PC-9 (cell line): ENCODE data around the gene MACC1. TPM values are rescaled to one million over a fixed set of nuclear protein-coding genes. Genes with fewer than 3 reads are reported as not detected.

Experiments used
- BruUV-seq: library from RNA; stranded (reverse); fragments of 400-500 nt; replicated peaks from 2 replicates; lab custom pipeline; 2021; lab: Mats Ljungman, UMichigan
- CTCF ChIA-PET: fragments of 300-600 bp; sonication (Branson Sonifier 250); formaldehyde crosslinking; loops from one replicate; lab custom pipeline; 2022; ENCODE audit warnings: antibody characterized with exemption; lab: Charles Lee
- POLR2A ChIA-PET: fragments of 300-600 bp; sonication (Branson Sonifier 250); formaldehyde crosslinking; loops from one replicate; lab custom pipeline; 2022; ENCODE audit warnings: antibody characterized with exemption; ENCODE audit not compliant: unreplicated experiment; lab: Charles Lee
- DNase-seq, 2 experiments: peaks; one replicate each; pipeline versions ENCODE4 v3.0.0 to v3.0.0-alpha.2; 2015 to 2022; ENCODE audit warnings: mixed read lengths in 1 of 2
- H2AFZ ChIP-seq: fragments of 200-600 bp; sonication (generic); 2 replicates; pipeline ENCODE4 v1.8.1; 2017; ENCODE audit warnings: antibody characterized with exemption
- H3F3A ChIP-seq: fragments of 200-600 bp; sonication (generic); 2 replicates; pipeline ENCODE4 v1.8.1; 2017; ENCODE audit warnings: antibody characterized with exemption, mild to moderate bottlenecking, low read depth; ENCODE audit not compliant: insufficient read depth
- H3K27ac ChIP-seq: fragments of 200-600 bp; sonication (generic); 2 replicates; pipeline ENCODE4 v1.6.1; 2016; ENCODE audit warnings: mixed run types
- H3K27me3 ChIP-seq: fragments of 200-600 bp; sonication (generic); 2 replicates; pipeline ENCODE4 v1.6.1; 2016; ENCODE audit warnings: low read depth, mixed run types; ENCODE audit not compliant: insufficient read depth
- H3K36me3 ChIP-seq: fragments of 200-600 bp; sonication (generic); 2 replicates; pipeline ENCODE4 v1.6.1; 2016; ENCODE audit warnings: low read depth, mixed run types
- H3K4me1 ChIP-seq: fragments of 200-600 bp; sonication (generic); replicated peaks from 2 replicates; pipeline ENCODE4 v1.6.1; 2016; ENCODE audit warnings: mixed run types; ENCODE audit not compliant: insufficient read depth
- H3K4me2 ChIP-seq: fragments of 200-600 bp; sonication (generic); 2 replicates; pipeline ENCODE4 v1.6.1; 2017; ENCODE audit warnings: mixed run types
- H3K4me3 ChIP-seq: fragments of 200-600 bp; sonication (generic); 2 replicates; pipeline ENCODE4 v1.6.1; 2016; ENCODE audit warnings: mixed run types
- H3K79me2 ChIP-seq: fragments of 200-600 bp; sonication (generic); 2 replicates; pipeline ENCODE4 v1.6.1; 2017; ENCODE audit warnings: low read depth, mixed run types
- H3K9me2 ChIP-seq: fragments of 200-600 bp; sonication (generic); 2 replicates; pipeline ENCODE4 v1.8.1; 2017; ENCODE audit warnings: mild to moderate bottlenecking; ENCODE audit not compliant: insufficient read depth
- H3K9me3 ChIP-seq: fragments of 200-600 bp; sonication (generic); 2 replicates; pipeline ENCODE4 v1.8.1; 2016; ENCODE audit warnings: low read depth; ENCODE audit not compliant: insufficient read depth
- H4K20me1 ChIP-seq: fragments of 200-600 bp; sonication (generic); 2 replicates; pipeline ENCODE4 v1.8.1; 2017; ENCODE audit not compliant: insufficient read depth
- EZH2 ChIP-seq: fragments of 200-600 bp; sonication (generic); IDR thresholded peaks from 2 replicates; pipeline ENCODE4 v1.8.0; 2017; ENCODE audit warnings: antibody characterized with exemption, low read depth
- intact Hi-C: fragments of 100-400 bp; cut with micrococcal nuclease; formaldehyde crosslinking; loops from one replicate; pipeline ENCODE4 v1.10.0; 2022; ENCODE audit not compliant: unreplicated experiment
- total RNA-seq: library from RNA; stranded (reverse); gene quantifications from 2 replicates; pipeline ENCODE4 v1.2.3, GENCODE V29; 2021
- TF ChIP-seq, protein P1 (sequence below): fragments of 200-600 bp; sonication (generic); conservative IDR thresholded peaks from 2 replicates; pipeline ENCODE4 v1.6.1; 2017; ENCODE audit warnings: mixed run types, antibody characterized with exemption, mild to moderate bottlenecking, moderate library complexity

The MACC1 gene
- total RNA-seq, 1 experiment from 2014 or later, result 50.8 TPM

DNA sequence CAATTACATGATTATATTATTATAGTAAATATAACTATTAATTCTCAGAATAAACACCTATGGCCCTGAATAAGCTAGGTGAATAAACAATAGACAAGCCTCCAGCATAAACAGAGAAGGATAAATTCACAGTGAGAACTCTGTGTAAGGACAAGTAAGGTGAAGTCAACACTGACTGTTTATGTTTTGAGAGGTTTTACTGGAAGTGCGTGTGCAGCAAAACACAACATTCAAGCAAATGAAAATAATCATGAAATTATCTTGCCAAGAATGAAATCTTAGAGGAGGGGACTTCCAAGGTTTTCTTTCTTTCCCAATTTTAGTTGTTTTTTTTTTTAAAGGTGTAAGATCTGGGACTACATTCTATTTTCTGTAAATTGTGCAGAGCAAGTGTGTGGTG is 112.5 kb downstream of the MACC1 start:
- H3K27me3 ChIP-seq, result no peaks in the 10 kb centered on the region
- no peaks in the 10 kb centered on the region for H4K20me1 ChIP-seq
- H3K4me3 ChIP-seq, result no peak overlapping the region
- TF ChIP-seq EZH2, result no peak
- TF ChIP-seq, protein P1, sequence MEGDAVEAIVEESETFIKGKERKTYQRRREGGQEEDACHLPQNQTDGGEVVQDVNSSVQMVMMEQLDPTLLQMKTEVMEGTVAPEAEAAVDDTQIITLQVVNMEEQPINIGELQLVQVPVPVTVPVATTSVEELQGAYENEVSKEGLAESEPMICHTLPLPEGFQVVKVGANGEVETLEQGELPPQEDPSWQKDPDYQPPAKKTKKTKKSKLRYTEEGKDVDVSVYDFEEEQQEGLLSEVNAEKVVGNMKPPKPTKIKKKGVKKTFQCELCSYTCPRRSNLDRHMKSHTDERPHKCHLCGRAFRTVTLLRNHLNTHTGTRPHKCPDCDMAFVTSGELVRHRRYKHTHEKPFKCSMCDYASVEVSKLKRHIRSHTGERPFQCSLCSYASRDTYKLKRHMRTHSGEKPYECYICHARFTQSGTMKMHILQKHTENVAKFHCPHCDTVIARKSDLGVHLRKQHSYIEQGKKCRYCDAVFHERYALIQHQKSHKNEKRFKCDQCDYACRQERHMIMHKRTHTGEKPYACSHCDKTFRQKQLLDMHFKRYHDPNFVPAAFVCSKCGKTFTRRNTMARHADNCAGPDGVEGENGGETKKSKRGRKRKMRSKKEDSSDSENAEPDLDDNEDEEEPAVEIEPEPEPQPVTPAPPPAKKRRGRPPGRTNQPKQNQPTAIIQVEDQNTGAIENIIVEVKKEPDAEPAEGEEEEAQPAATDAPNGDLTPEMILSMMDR, result no peak
- DNase-seq, result no peak
- no peaks in the 10 kb centered on the region for H3K79me2 ChIP-seq
- H3K4me2 ChIP-seq, result no peak overlapping the region
- H3F3A ChIP-seq, result no peaks in the 10 kb centered on the region
- ChIA-PET CTCF (no interaction called here), POLR2A (no interaction called here)
- BruUV-seq, result no TSS peak
- no peaks in the 10 kb centered on the region for H3K9me2 ChIP-seq
- no peak overlapping the region for H2AFZ ChIP-seq
- H3K9me3 ChIP-seq, result 0 out of 2 replicates have a peak, but pooled peaks cover 3% of the 10 kb centered on the region
- H3K4me1 ChIP-seq, result no peaks in the 10 kb centered on the region
- intact Hi-C loops, result no loop called here
- H3K27ac ChIP-seq, result no peak overlapping the region
- no peaks in the 10 kb centered on the region for H3K36me3 ChIP-seq

DNA sequence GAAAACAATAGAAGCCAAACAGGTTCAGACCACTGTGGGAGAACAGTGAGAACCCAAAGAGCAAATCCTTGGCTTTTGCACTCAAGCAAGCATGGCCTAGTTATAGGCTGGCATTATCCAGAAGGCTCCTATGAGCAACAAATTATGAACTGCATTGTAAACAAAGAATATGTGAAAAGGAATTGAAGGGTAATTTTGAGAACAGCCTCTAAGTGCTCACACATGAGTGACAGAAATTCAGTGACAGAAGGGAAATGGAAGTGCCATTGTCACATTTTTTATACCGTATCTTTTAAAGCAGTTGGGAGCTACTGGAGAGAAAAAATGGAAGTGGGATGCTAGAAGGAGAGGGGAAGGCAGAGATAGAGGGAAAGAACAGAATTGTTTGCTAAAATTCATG is 114.2 kb downstream of the MACC1 start:
- intact Hi-C loops, result no loop called here
- Histone ChIP-seq H3K36me3 (no peaks in the 10 kb centered on the region), H3K79me2 (no peaks in the 10 kb centered on the region), H4K20me1 (no peaks in the 10 kb centered on the region), H3K27ac (no peak overlapping the region), H3K4me2 (no peak overlapping the region), H3K9me3 (0 out of 2 replicates have a peak, but pooled peaks cover 3% of the 10 kb centered on the region), H3K4me1 (no peaks in the 10 kb centered on the region), H3F3A (no peaks in the 10 kb centered on the region), H3K4me3 (no peak overlapping the region), H2AFZ (no peak overlapping the region), H3K9me2 (no peaks in the 10 kb centered on the region), H3K27me3 (no peaks in the 10 kb centered on the region)
- no TSS peak for BruUV-seq
- no peak for DNase-seq
- TF ChIP-seq EZH2, result no peak
- TF ChIP-seq, protein P1, result no peak
- CTCF ChIA-PET, result no interaction called here
- POLR2A ChIA-PET, result no interaction called here

DNA sequence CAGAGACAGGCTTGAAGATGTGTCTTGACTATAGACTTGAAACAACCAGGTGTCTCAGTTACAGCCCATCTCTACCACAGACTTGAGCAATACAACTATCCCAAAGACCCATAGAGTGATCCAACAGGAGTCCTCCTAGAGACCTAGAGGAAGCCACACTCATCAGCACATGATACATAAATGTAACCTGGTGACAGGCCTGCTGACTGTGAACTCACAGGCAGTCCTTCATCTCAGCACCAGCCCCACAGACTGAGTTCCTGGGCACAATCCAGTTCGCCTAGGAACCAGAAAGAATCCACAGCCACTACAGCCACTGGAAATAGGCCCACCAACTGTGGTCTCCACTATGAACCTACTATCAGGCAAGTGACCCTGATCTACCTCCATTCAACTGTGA is 121.3 kb downstream of the MACC1 start:
- H3K9me2 ChIP-seq, result no peaks in the 10 kb centered on the region
- peaks cover 8% of the 10 kb centered on the region; the same call in 1 of the 2 replicates for H3K9me3 ChIP-seq
- POLR2A ChIA-PET, result no interaction called here
- no peaks in the 10 kb centered on the region for H3K4me1 ChIP-seq
- TF ChIP-seq EZH2, result no peak
- TF ChIP-seq, protein P1, result no peak
- intact Hi-C loops, result no loop called here
- H4K20me1 ChIP-seq, result no peaks in the 10 kb centered on the region
- CTCF ChIA-PET, result no interaction called here
- H3K36me3 ChIP-seq, result no peaks in the 10 kb centered on the region
- no peak overlapping the region for H3K27ac ChIP-seq
- BruUV-seq, result no TSS peak
- H3F3A ChIP-seq, result no peaks in the 10 kb centered on the region
- DNase-seq, result no peak
- no peak overlapping the region for H3K4me2 ChIP-seq
- no peaks in the 10 kb centered on the region for H3K27me3 ChIP-seq
- H3K79me2 ChIP-seq, result no peaks in the 10 kb centered on the region
- no peak overlapping the region for H2AFZ ChIP-seq
- H3K4me3 ChIP-seq, result no peak overlapping the region
